ENCODE results near the gene GRIN3B. TPM values are rescaled to one million over a fixed set of nuclear protein-coding genes. Genes with fewer than 3 reads are reported as not detected.
A peak's percentile ranks its signal among the peaks of the same experiment; 100 is the strongest.
"Not testable (repeated sequence)": the region's sequence is repeated elsewhere in the genome, so short reads cannot be mapped to it uniquely, and the experiment has no call there.

Gene GRIN3B
- total RNA-seq, 2 experiments from 2014 or later: 0.07 TPM; not detected in 1

DNA sequence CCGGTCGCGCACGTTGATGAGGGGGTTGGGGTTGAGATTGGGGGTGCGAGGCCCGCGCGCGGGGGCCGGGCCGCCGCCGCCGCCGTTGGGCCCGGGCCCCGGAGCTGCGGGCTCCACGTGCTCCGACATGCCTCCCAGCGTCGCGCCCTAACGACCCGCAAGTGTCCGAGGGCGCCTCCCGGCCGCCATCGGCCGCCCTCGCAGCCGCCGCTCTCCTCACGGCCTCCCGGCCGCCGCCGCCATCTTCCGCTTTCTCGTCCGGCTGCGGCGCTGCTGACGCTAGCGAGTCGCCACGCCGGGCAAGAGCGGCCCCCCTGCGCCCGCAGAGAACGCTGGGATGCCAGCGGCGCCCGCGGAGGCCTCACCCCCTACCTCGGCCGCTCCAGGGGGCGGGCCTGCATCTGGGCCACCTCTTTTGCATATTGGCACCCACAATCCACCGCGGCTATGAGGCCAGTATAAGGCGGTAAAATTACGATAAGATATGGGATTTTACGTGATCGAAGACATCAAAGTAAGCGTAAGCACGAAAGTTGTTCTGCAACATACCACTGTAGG, 20.7 kb downstream of the GRIN3B start, which contains the start of gene TMEM259:
Gene TMEM259 (minus strand): TSS at position 256 of the 558 bp plus-strand sequence. CDS start 127 bp downstream, at position 129.
- Mint-ChIP-seq H3K36me3 (ENCODE audit: low read depth) (peaks cover 16% of the 10 kb centered on the region), H3K27ac (peak within 1 kb of the TSS; percentile 99), H3K4me3 (peak within 1 kb of the TSS; percentile 96), H3K27me3 (no peaks in the 10 kb centered on the region), H3K9me3 (no peaks in the 10 kb centered on the region), H3K4me1 (ENCODE audit: low read depth) (peaks cover 34% of the 10 kb centered on the region)
- peak; percentile 98 for DNase-seq
- CTCF ChIA-PET: interaction anchor here (1.0 to 1.7 kb wide), 4 partner anchors 37 to 223 kb away, joined by 3 to 4 read pairs (median 4); partner anchors contain the start of gene WDR18
- ATAC-seq: peak; percentile 88
- POLR2A ChIA-PET: interaction anchor here (0.7 to 3.1 kb wide), 19 partner anchors 8 to 249 kb away, joined by 3 to 17 read pairs (median 4); partner anchors contain the start of genes ARHGAP45 and WDR18
- TF ChIP-seq, protein P1, sequence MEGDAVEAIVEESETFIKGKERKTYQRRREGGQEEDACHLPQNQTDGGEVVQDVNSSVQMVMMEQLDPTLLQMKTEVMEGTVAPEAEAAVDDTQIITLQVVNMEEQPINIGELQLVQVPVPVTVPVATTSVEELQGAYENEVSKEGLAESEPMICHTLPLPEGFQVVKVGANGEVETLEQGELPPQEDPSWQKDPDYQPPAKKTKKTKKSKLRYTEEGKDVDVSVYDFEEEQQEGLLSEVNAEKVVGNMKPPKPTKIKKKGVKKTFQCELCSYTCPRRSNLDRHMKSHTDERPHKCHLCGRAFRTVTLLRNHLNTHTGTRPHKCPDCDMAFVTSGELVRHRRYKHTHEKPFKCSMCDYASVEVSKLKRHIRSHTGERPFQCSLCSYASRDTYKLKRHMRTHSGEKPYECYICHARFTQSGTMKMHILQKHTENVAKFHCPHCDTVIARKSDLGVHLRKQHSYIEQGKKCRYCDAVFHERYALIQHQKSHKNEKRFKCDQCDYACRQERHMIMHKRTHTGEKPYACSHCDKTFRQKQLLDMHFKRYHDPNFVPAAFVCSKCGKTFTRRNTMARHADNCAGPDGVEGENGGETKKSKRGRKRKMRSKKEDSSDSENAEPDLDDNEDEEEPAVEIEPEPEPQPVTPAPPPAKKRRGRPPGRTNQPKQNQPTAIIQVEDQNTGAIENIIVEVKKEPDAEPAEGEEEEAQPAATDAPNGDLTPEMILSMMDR (IDR thresholded peaks at IDR 0.05): no peak
- intact Hi-C loops (cut with micrococcal nuclease): no loop called here

DNA sequence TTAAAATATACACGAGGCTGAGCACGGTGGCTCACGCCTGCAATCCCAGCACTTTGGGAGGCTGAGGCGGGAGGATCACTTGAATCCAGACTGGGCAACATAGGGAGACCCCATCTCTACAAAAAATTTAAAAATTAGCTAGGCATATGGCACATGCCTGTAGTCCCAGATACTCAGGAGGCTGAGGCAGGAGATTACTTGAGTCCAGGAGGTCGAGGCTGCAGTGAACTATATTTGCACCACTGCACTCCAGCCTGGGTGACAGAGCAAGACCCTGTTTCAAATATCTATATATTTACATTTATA, 23.6 kb downstream of the GRIN3B start:
- H3K27me3 Mint-ChIP-seq; ATAC-seq; DNase-seq; intact Hi-C loops (cut with micrococcal nuclease); H3K9me3 Mint-ChIP-seq; H3K4me3 Mint-ChIP-seq; H3K27ac Mint-ChIP-seq; CTCF ChIA-PET: not testable (repeated sequence)
- H3K36me3 Mint-ChIP-seq (ENCODE audit: low read depth): peaks cover 15% of the 10 kb centered on the region
- POLR2A ChIA-PET: interaction anchor here (0.8 to 8.0 kb wide), 3 partner anchors 17 to 64 kb away, joined by 3 to 55 read pairs (median 4); no protein-coding TSS in a partner anchor
- peaks cover 18% of the 10 kb centered on the region for H3K4me1 Mint-ChIP-seq (ENCODE audit: low read depth)

DNA sequence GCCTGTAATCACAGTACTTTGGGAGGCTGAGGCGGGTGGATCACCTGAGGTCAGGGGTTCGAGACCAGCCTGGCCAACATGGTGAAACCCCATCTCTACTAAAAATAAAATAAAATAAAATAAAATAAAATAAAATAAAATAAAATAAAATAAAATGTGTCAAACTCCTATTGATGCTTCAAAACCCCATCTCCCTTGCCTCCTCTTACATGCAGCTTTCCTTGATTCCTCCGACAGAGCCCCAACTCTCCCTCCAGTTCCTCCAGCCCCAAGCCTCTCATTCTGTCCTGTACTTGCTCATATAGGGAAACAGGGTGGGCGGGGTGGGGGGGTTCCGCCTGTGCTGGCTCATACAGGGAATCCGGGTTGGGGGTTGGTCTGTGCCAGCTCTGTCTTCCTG, 24.9 kb downstream of the GRIN3B start:
- DNase-seq, H3K4me3 Mint-ChIP-seq, ATAC-seq, CTCF ChIA-PET, H3K27me3 Mint-ChIP-seq, H3K9me3 Mint-ChIP-seq, H3K27ac Mint-ChIP-seq: not testable (repeated sequence)
- POLR2A ChIA-PET: interaction anchor here (0.8 to 8.0 kb wide), 5 partner anchors 16 to 132 kb away, joined by 3 to 68 read pairs (median 6); partner anchors contain the start of genes ABCA7, MED16 and RNU6-9
- intact Hi-C loops (cut with micrococcal nuclease): loop anchor here (5.0 kb wide), 1 partner anchor 52 kb away; no protein-coding TSS in a partner anchor
- Mint-ChIP-seq H3K36me3 (ENCODE audit: low read depth) (peaks cover 11% of the 10 kb centered on the region), H3K4me1 (ENCODE audit: low read depth) (peaks cover 22% of the 10 kb centered on the region)

DNA sequence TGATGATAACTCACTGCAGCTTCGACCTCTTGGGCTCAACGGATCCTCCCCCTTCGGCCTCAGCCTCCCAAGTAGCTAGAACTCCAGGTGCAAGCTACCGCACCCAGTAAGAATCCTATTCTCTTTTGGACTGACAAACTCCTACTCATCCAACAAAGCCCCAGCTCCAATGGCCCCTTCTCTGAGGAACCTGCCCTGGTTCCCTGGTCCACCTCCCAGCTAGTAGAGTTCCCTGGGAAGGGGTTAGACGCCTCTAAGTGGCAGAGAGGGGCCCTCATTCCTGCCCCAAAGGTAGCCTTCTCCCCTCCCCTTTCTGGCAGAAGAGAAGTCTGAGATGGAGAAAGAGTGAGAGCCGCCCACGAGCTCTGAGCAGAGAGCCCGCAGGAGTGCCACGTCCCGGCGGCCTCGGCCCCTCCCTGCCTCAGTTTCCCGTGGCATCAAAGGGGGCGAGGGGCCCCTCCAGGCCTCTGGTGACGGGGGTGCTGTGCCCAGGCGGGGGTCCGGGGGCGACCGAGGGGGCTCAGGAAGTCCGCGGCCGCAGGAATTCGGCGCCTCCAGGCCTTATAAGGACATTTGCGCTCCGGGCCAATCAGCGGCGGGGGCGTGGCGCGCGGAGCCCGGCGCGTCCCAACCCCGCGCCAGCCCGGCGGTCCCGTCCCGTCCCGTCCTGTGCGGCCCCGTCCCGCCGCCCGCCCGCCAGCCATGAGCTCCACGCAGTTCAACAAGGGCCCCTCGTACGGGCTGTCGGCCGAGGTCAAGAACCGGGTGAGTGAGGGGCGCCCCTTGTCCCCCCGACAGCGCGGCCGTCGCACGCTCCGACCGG, 26.0 kb downstream of the GRIN3B start, which contains the start of gene CNN2:
Gene CNN2 (plus strand): TSS at position 649 of the 823 bp plus-strand sequence. CDS start 54 bp downstream, at position 703.
- DNase-seq: peak; percentile 79
- TF ChIP-seq, protein P1 (IDR thresholded peaks at IDR 0.05): no peak
- Mint-ChIP-seq H3K4me3 (peak within 1 kb of the TSS; percentile 89), H3K36me3 (ENCODE audit: low read depth) (peaks cover 12% of the 10 kb centered on the region), H3K9me3 (no peaks in the 10 kb centered on the region), H3K4me1 (ENCODE audit: low read depth) (peaks cover 31% of the 10 kb centered on the region), H3K27me3 (no peaks in the 10 kb centered on the region), H3K27ac (peak within 1 kb of the TSS; percentile 90)
- POLR2A ChIA-PET: interaction anchor here (0.6 to 8.0 kb wide), 12 partner anchors 13 to 371 kb away, joined by 3 to 68 read pairs (median 4); partner anchors contain the start of genes ABCA7, ARHGAP45, GPX4 and MED16
- ATAC-seq: peak; percentile 47
- intact Hi-C loops (cut with micrococcal nuclease): loop anchor here (5.0 kb wide), 1 partner anchor 51 kb away; no protein-coding TSS in a partner anchor
- CTCF ChIA-PET: interaction anchor here (0.8 to 3.3 kb wide), 6 partner anchors 11 to 230 kb away, joined by 3 to 14 read pairs (median 4); no protein-coding TSS in a partner anchor

DNA sequence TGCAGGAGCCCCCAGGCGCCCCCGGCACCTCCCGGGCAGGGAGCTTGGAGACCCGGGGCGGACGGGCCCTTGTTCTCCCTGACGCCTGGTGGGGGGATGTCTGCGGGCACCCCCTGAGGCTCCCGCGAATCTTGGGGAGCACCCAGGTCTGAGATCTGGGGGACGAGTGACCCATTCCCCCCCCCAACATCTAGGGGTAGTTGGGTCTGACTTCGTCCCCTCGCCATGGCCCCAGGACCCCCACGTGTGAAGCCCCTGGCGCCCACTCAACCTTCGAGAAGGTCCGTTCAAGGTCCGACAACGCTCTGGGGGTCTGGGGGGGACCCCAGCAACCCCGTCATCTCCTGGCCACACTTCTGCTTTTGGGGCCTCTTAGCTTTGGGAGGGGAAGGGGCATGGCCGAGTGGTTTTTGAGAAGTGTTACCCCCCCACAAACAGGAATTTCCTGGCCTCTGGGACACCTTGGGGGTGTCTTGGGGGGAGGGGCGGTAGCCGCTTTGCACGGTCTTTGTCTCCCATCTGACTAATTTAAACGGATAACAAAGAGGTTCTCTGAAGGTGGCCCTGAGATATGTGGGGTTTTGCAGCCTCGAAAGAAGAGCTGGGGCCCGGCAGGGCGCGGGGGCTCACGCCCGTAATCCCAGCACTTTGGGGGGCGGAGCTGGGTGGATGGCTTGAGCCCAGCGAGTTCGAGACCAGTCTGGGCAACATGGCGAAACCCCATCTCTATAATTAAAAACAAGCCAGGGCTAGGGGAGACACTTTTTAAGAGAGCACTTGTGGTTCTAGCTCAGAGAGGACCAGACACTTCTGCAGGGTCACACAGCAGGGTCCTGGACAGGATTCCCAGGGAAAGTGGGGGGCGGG, 26.8 kb downstream of the GRIN3B start:
- ChIA-PET POLR2A (interaction anchor here (0.6 to 8.0 kb wide), 14 partner anchors 6 to 240 kb away, joined by 3 to 68 read pairs (median 4); partner anchors contain the start of genes ABCA7, ARHGAP45, GPX4 and RNU6-2), CTCF (interaction anchor here (0.8 to 3.8 kb wide), 9 partner anchors 10 to 231 kb away, joined by 3 to 14 read pairs (median 5); partner anchors contain the start of genes ARHGAP45 and ATP5F1D)
- Mint-ChIP-seq H3K27me3 (no peaks in the 10 kb centered on the region), H3K9me3 (no peaks in the 10 kb centered on the region), H3K4me3 (peak overlapping the region; percentile 89), H3K36me3 (ENCODE audit: low read depth) (peaks cover 11% of the 10 kb centered on the region), H3K27ac (peak overlapping the region; percentile 84), H3K4me1 (ENCODE audit: low read depth) (peaks cover 28% of the 10 kb centered on the region)
- DNase-seq (peak; percentile 67), ATAC-seq (peak; percentile 8)
- intact Hi-C loops (cut with micrococcal nuclease): loop anchor here (5.0 kb wide), 1 partner anchor 50 kb away; no protein-coding TSS in a partner anchor
- TF ChIP-seq, protein P1 (IDR thresholded peaks at IDR 0.05): no peak

Measured in activated CD8-positive, alpha-beta T cell treated with anti-CD3 and anti-CD28 coated beads for 36 hours (primary cell).